WTC11 (cell line): ENCODE data around the gene LARP1. TPM values are rescaled to one million over a fixed set of nuclear protein-coding genes. Genes with fewer than 3 reads are reported as not detected.

Experiments
- ATAC-seq: fragments of 200-7000 bp; cut with Tn5 transposase; 2 replicates; pipeline ENCODE4 v1.10.0; 2021; ENCODE audit warnings: mild to moderate bottlenecking, moderate library complexity
- CTCF ChIA-PET: fragments of 300-600 bp; sonication (Branson Sonifier 250); formaldehyde crosslinking; loops from one replicate; lab custom pipeline; 2021; ENCODE audit warnings: antibody characterized with exemption; lab: Charles Lee
- POLR2A ChIA-PET: fragments of 350-600 bp; sonication (Branson Sonifier 250); formaldehyde crosslinking; loops from one replicate; lab custom pipeline; 2021; ENCODE audit warnings: antibody characterized with exemption; lab: Charles Lee
- DNase-seq: peaks from one replicate; pipeline ENCODE4 v3.0.0; 2021; ENCODE audit warnings: low spot score
- H3K27ac Mint-ChIP-seq: 2 replicates; pipeline ENCODE4 v1.8.0; 2021; ENCODE audit warnings: mixed read lengths
- H3K27me3 Mint-ChIP-seq: 2 replicates; pipeline ENCODE4 v1.8.0; 2021; ENCODE audit warnings: low read depth, mild to moderate bottlenecking, moderate library complexity, mixed read lengths
- H3K36me3 Mint-ChIP-seq: 2 replicates; pipeline ENCODE4 v1.8.0; 2021; ENCODE audit warnings: mixed read lengths
- H3K4me1 Mint-ChIP-seq: 2 replicates; pipeline ENCODE4 v1.8.0; 2022; ENCODE audit warnings: mixed read lengths
- H3K4me3 Mint-ChIP-seq: 2 replicates; pipeline ENCODE4 v1.8.0; 2021; ENCODE audit warnings: mild to moderate bottlenecking, moderate library complexity, mixed read lengths
- H3K9me3 Mint-ChIP-seq: 2 replicates; pipeline ENCODE4 v1.8.0; 2021; ENCODE audit warnings: mixed read lengths
- ATF1 ChIP-seq: sonication (generic); formaldehyde crosslinking; IDR thresholded peaks from 2 replicates; pipeline ENCODE4 v1.8.1; 2023; ENCODE audit warnings: mild to moderate bottlenecking, moderate library complexity, missing genetic modification reagents
- ESRRA ChIP-seq: sonication (generic); formaldehyde crosslinking; IDR thresholded peaks from 2 replicates; pipeline ENCODE4 v1.8.1; 2022; ENCODE audit warnings: mild to moderate bottlenecking, missing genetic modification reagents, borderline replicate concordance
- GRHL2 ChIP-seq: fragments of 250-450 bp; sonication (Bioruptor Pico); IDR thresholded peaks from 2 replicates; pipeline ENCODE4 v1.8.0; 2022; ENCODE audit warnings: mild to moderate bottlenecking, moderate library complexity; ENCODE audit not compliant: insufficient replicate concordance, severe bottlenecking
- GTF2I ChIP-seq: fragments of 250-450 bp; sonication (Bioruptor Pico); conservative IDR thresholded peaks from 2 replicates; pipeline ENCODE4 v1.4.0; 2021; ENCODE audit warnings: mild to moderate bottlenecking
- MXD4 ChIP-seq: fragments of 250-450 bp; sonication (Bioruptor Pico); IDR thresholded peaks from 2 replicates; pipeline ENCODE4 v1.8.0; 2021; ENCODE audit warnings: mild to moderate bottlenecking, moderate library complexity, borderline replicate concordance
- MYBL2 ChIP-seq: sonication (generic); formaldehyde crosslinking; IDR thresholded peaks from 2 replicates; pipeline ENCODE4 v1.8.1; 2023; ENCODE audit warnings: mild to moderate bottlenecking, moderate library complexity, missing genetic modification reagents
- NR1H2 ChIP-seq: sonication (generic); formaldehyde crosslinking; IDR thresholded peaks from 2 replicates; pipeline ENCODE4 v1.9.0; 2021; ENCODE audit warnings: mild to moderate bottlenecking, moderate library complexity, missing genetic modification reagents
- NR2C2 ChIP-seq: sonication (generic); formaldehyde crosslinking; IDR thresholded peaks from 2 replicates; pipeline ENCODE4 v1.8.0; 2022; ENCODE audit warnings: mild to moderate bottlenecking, missing genetic modification reagents
- SP1 ChIP-seq: sonication (generic); formaldehyde crosslinking; conservative IDR thresholded peaks from 2 replicates; pipeline ENCODE4 v1.8.1; 2022; ENCODE audit warnings: missing genetic modification reagents
- total RNA-seq: library from RNA; stranded (reverse); gene quantifications from 3 replicates; pipeline ENCODE4 v1.2.3, GENCODE V29; 2021
- TF ChIP-seq, protein P1 (sequence below): sonication (generic); formaldehyde crosslinking; IDR thresholded peaks from 2 replicates; pipeline ENCODE4 v1.8.1; 2023; ENCODE audit warnings: mild to moderate bottlenecking, moderate library complexity, missing genetic modification reagents
- TF ChIP-seq, protein P2 (sequence below): sonication (generic); formaldehyde crosslinking; IDR thresholded peaks from 2 replicates; pipeline ENCODE4 v1.8.1; 2023; ENCODE audit warnings: mild to moderate bottlenecking, missing genetic modification reagents
- TF ChIP-seq, protein P3 (sequence below): fragments of 250-450 bp; sonication (Bioruptor Pico); IDR thresholded peaks from 2 replicates; pipeline ENCODE4 v1.8.0; 2021; ENCODE audit warnings: mild to moderate bottlenecking
- TF ChIP-seq, protein P4 (sequence below): sonication (generic); formaldehyde crosslinking; conservative IDR thresholded peaks from 2 replicates; pipeline ENCODE4 v1.8.1; 2022; ENCODE audit warnings: mild to moderate bottlenecking, missing genetic modification reagents
- TF ChIP-seq, protein P5 (sequence below): sonication (generic); formaldehyde crosslinking; IDR thresholded peaks from 2 replicates; pipeline ENCODE4 v1.8.1; 2023; ENCODE audit warnings: mild to moderate bottlenecking, missing genetic modification reagents, moderate library complexity
- TF ChIP-seq, protein P6 (sequence below): sonication (generic); formaldehyde crosslinking; IDR thresholded peaks from 2 replicates; pipeline ENCODE4 v1.8.0; 2022; ENCODE audit warnings: mild to moderate bottlenecking, missing genetic modification reagents
- TF ChIP-seq, protein P7 (sequence below): sonication (generic); formaldehyde crosslinking; IDR thresholded peaks from 2 replicates; pipeline ENCODE4 v1.8.0; 2022; ENCODE audit warnings: mild to moderate bottlenecking, missing genetic modification reagents
- TF ChIP-seq, protein P8 (sequence below): sonication (generic); formaldehyde crosslinking; IDR thresholded peaks from 2 replicates; pipeline ENCODE4 v1.8.1; 2023; ENCODE audit warnings: mild to moderate bottlenecking, missing genetic modification reagents

LARP1 gene
- total RNA-seq, 1 experiment from 2014 or later = 406 TPM

DNA sequence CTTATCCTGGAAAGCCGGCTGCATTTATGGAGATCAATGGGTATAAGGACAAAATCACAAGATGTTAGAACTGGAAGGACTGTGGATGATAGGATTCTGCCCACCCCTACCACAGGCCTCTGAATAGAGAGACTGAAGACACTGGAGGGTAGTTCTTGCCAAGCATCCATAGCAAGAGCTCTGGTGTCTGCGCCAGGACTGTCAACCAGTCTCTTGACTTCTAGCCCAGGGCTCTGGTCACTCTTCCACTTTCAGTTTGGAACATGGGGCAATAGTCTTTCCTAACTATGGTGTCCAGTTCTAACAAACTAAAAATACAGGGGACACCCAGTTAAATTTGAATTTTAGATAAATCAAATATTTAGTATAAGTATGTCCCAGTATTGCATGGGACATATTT lies 23.4 kb downstream of the LARP1 start:
- POLR2A ChIA-PET = interaction anchor here (0.7 to 1.0 kb wide), 2 partner anchors 12 to 776 kb away, joined by 5 to 6 read pairs; no protein-coding TSS in a partner anchor
- ATAC-seq (no peak), DNase-seq (no peak)
- TF ChIP-seq, protein P1, sequence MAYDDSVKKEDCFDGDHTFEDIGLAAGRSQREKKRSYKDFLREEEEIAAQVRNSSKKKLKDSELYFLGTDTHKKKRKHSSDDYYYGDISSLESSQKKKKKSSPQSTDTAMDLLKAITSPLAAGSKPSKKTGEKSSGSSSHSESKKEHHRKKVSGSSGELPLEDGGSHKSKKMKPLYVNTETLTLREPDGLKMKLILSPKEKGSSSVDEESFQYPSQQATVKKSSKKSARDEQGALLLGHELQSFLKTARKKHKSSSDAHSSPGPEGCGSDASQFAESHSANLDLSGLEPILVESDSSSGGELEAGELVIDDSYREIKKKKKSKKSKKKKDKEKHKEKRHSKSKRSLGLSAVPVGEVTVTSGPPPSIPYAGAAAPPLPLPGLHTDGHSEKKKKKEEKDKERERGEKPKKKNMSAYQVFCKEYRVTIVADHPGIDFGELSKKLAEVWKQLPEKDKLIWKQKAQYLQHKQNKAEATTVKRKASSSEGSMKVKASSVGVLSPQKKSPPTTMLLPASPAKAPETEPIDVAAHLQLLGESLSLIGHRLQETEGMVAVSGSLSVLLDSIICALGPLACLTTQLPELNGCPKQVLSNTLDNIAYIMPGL = no peak
- TF ChIP-seq NR2C2 (CRISPR knock-in tag) = no peak
- TF ChIP-seq, protein P2, sequence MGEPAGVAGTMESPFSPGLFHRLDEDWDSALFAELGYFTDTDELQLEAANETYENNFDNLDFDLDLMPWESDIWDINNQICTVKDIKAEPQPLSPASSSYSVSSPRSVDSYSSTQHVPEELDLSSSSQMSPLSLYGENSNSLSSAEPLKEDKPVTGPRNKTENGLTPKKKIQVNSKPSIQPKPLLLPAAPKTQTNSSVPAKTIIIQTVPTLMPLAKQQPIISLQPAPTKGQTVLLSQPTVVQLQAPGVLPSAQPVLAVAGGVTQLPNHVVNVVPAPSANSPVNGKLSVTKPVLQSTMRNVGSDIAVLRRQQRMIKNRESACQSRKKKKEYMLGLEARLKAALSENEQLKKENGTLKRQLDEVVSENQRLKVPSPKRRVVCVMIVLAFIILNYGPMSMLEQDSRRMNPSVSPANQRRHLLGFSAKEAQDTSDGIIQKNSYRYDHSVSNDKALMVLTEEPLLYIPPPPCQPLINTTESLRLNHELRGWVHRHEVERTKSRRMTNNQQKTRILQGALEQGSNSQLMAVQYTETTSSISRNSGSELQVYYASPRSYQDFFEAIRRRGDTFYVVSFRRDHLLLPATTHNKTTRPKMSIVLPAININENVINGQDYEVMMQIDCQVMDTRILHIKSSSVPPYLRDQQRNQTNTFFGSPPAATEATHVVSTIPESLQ (CRISPR knock-in tag) = no peak
- TF ChIP-seq, protein P3, sequence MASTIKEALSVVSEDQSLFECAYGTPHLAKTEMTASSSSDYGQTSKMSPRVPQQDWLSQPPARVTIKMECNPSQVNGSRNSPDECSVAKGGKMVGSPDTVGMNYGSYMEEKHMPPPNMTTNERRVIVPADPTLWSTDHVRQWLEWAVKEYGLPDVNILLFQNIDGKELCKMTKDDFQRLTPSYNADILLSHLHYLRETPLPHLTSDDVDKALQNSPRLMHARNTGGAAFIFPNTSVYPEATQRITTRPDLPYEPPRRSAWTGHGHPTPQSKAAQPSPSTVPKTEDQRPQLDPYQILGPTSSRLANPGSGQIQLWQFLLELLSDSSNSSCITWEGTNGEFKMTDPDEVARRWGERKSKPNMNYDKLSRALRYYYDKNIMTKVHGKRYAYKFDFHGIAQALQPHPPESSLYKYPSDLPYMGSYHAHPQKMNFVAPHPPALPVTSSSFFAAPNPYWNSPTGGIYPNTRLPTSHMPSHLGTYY (CRISPR knock-in tag) = no peak
- TF ChIP-seq, protein P4, sequence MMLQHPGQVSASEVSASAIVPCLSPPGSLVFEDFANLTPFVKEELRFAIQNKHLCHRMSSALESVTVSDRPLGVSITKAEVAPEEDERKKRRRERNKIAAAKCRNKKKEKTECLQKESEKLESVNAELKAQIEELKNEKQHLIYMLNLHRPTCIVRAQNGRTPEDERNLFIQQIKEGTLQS = no peak
- TF ChIP-seq, protein P5, sequence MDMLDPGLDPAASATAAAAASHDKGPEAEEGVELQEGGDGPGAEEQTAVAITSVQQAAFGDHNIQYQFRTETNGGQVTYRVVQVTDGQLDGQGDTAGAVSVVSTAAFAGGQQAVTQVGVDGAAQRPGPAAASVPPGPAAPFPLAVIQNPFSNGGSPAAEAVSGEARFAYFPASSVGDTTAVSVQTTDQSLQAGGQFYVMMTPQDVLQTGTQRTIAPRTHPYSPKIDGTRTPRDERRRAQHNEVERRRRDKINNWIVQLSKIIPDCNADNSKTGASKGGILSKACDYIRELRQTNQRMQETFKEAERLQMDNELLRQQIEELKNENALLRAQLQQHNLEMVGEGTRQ (CRISPR knock-in tag) = no peak
- TF ChIP-seq, protein P6, sequence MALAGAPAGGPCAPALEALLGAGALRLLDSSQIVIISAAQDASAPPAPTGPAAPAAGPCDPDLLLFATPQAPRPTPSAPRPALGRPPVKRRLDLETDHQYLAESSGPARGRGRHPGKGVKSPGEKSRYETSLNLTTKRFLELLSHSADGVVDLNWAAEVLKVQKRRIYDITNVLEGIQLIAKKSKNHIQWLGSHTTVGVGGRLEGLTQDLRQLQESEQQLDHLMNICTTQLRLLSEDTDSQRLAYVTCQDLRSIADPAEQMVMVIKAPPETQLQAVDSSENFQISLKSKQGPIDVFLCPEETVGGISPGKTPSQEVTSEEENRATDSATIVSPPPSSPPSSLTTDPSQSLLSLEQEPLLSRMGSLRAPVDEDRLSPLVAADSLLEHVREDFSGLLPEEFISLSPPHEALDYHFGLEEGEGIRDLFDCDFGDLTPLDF (CRISPR knock-in tag) = no peak
- no peak for TF ChIP-seq SP1 (CRISPR knock-in tag)
- TF ChIP-seq, protein P7, sequence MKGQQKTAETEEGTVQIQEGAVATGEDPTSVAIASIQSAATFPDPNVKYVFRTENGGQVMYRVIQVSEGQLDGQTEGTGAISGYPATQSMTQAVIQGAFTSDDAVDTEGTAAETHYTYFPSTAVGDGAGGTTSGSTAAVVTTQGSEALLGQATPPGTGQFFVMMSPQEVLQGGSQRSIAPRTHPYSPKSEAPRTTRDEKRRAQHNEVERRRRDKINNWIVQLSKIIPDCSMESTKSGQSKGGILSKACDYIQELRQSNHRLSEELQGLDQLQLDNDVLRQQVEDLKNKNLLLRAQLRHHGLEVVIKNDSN = no peak
- H3K27me3 Mint-ChIP-seq = no peaks in the 10 kb centered on the region
- H3K9me3 Mint-ChIP-seq = no peaks in the 10 kb centered on the region
- CTCF ChIA-PET = interaction anchor here (1.4 kb wide), 1 partner anchor 128 kb away, joined by 3 read pairs; no protein-coding TSS in a partner anchor
- H3K36me3 Mint-ChIP-seq = 0 out of 2 replicates have a peak, but pooled peaks cover 4% of the 10 kb centered on the region
- H3K4me3 Mint-ChIP-seq = no peak overlapping the region
- H3K27ac Mint-ChIP-seq = no peak overlapping the region
- peaks cover 81% of the 10 kb centered on the region for H3K4me1 Mint-ChIP-seq

DNA sequence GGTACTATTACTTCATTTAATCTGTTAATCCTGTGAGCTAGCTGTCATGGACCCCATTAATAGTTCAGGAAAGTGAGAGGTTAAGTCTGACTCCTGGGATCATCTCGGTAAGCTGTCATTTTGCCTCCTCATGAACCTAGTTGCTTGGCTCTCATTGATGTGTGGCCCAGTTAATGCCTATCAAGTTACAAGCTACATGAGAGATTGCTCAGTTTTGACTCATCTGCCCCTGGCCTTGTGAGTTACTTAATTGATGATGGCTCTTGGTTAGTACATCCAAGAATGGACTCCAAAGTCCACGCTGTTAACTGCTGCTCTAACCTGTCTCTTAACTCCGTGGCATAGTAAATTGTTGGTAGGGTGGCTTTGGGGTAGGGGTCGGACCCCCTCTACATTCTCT lies 23.9 kb downstream of the LARP1 start:
- Mint-ChIP-seq H3K9me3 (no peaks in the 10 kb centered on the region), H3K36me3 (0 out of 2 replicates have a peak, but pooled peaks cover 4% of the 10 kb centered on the region), H3K4me1 (peaks cover 81% of the 10 kb centered on the region), H3K4me3 (no peak overlapping the region), H3K27me3 (no peaks in the 10 kb centered on the region), H3K27ac (peak overlapping the region; percentile 63; the same call in 1 of the 2 replicates)
- ChIA-PET POLR2A (no interaction called here), CTCF (interaction anchor here (1.4 kb wide), 1 partner anchor 129 kb away, joined by 3 read pairs; no protein-coding TSS in a partner anchor)
- no peak for ATAC-seq
- no peak for DNase-seq
- TF ChIP-seq NR1H2 (CRISPR knock-in tag) = no peak

DNA sequence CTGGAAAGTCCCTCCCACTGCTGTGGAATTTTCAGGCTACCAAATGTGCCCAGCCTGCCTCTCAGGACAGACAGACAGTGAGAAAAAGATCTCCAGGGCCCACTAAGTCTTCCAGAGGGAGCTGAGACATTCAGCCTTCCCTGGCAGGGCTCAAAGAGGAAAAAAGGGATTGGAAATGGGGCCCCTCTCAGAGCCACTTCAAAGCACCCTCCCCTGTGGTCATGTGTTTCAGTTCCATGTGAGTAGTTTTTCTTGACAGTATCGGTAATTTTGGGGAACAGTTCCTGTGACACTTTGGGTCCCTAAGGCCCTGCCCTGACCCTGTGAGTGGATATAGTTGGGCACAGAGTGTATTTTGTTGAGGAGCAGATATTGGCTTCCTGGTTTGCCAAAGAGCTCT lies 25.0 kb downstream of the LARP1 start:
- H3K27ac Mint-ChIP-seq = peak overlapping the region; percentile 91
- H3K36me3 Mint-ChIP-seq = 0 out of 2 replicates have a peak, but pooled peaks cover 4% of the 10 kb centered on the region
- H3K4me1 Mint-ChIP-seq = peaks cover 81% of the 10 kb centered on the region
- DNase-seq = no peak
- H3K9me3 Mint-ChIP-seq = no peaks in the 10 kb centered on the region
- H3K27me3 Mint-ChIP-seq = no peaks in the 10 kb centered on the region
- H3K4me3 Mint-ChIP-seq = no peak overlapping the region
- no peak for ATAC-seq
- POLR2A ChIA-PET = interaction anchor here (0.5 to 0.9 kb wide), 2 partner anchors 8 to 9 kb away, joined by 3 read pairs; no protein-coding TSS in a partner anchor
- TF ChIP-seq ATF1 (CRISPR knock-in tag) (no peak), GRHL2 (CRISPR knock-in tag) (no peak), ESRRA (CRISPR knock-in tag) (no peak), GTF2I (no peak), MYBL2 (CRISPR knock-in tag) (no peak), MXD4 (CRISPR knock-in tag) (no peak)
- TF ChIP-seq, protein P8, sequence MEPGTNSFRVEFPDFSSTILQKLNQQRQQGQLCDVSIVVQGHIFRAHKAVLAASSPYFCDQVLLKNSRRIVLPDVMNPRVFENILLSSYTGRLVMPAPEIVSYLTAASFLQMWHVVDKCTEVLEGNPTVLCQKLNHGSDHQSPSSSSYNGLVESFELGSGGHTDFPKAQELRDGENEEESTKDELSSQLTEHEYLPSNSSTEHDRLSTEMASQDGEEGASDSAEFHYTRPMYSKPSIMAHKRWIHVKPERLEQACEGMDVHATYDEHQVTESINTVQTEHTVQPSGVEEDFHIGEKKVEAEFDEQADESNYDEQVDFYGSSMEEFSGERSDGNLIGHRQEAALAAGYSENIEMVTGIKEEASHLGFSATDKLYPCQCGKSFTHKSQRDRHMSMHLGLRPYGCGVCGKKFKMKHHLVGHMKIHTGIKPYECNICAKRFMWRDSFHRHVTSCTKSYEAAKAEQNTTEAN (CRISPR knock-in tag) = no peak
- TF ChIP-seq, all 79 proteins: peak for 0
- CTCF ChIA-PET = interaction anchor here (0.5 to 2.0 kb wide), 2 partner anchors 40 to 130 kb away, joined by 3 to 7 read pairs; no protein-coding TSS in a partner anchor
